ENCODE data around the gene AKIRIN1. TPM values are rescaled to one million over a fixed set of nuclear protein-coding genes. Genes with fewer than 3 reads are reported as not detected.
"Not testable (repeated sequence)": the region's sequence is repeated elsewhere in the genome, so short reads cannot be mapped to it uniquely, and the experiment has no call there.

The AKIRIN1 gene
- polyA plus RNA-seq, 1 donor, result 122 TPM

- no peak for DNase-seq
These were observed 52.4 kb downstream of the AKIRIN1 start for GRCh38 chr1:39043513-39043912.

- no peak for DNase-seq
These were observed 53.7 kb downstream of the AKIRIN1 start for GRCh38 chr1:39044762-39045161.

GRCh38 chr1:39045231-39045630 is 54.2 kb downstream of the AKIRIN1 start:
- DNase-seq, result no peak

- no peak for DNase-seq
These were observed 55.6 kb downstream of the AKIRIN1 start for GRCh38 chr1:39046613-39047210.

GRCh38 chr1:39047374-39048229 is 56.5 kb downstream of the AKIRIN1 start:
- DNase-seq, result no peak

- DNase-seq, result no peak
These were observed 57.8 kb downstream of the AKIRIN1 start for GRCh38 chr1:39048745-39049370.

- DNase-seq, result no peak
These were observed 58.9 kb downstream of the AKIRIN1 start for GRCh38 chr1:39050001-39050400.

- DNase-seq, result not testable (repeated sequence)
These were observed 60.2 kb downstream of the AKIRIN1 start for GRCh38 chr1:39051193-39051850.

GRCh38 chr1:39051956-39052355 is 60.9 kb downstream of the AKIRIN1 start:
- DNase-seq, result no peak

GRCh38 chr1:39055213-39055710 is 64.2 kb downstream of the AKIRIN1 start:
- not testable (repeated sequence) for DNase-seq

Other genes with a start within 250 kb of the AKIRIN1 start
- 38.6 TPM for gene RRAGC, start 131.5 kb upstream of the AKIRIN1 start, polyA plus RNA-seq (ENCODE audit: insufficient read length)
- 31.5 TPM for gene MYCBP, start 117.9 kb upstream of the AKIRIN1 start, polyA plus RNA-seq (ENCODE audit: insufficient read length)
- gene GJA9, start 109.7 kb upstream of the AKIRIN1 start, polyA plus RNA-seq (ENCODE audit: insufficient read length), result 0.76 TPM
- gene RHBDL2, start 49.4 kb upstream of the AKIRIN1 start, polyA plus RNA-seq (ENCODE audit: insufficient read length), result 1.4 TPM
- 249 TPM for gene NDUFS5, start 35.1 kb downstream of the AKIRIN1 start, polyA plus RNA-seq (ENCODE audit: insufficient read length)
- gene MACF1, start 213.4 kb downstream of the AKIRIN1 start, polyA plus RNA-seq (ENCODE audit: insufficient read length), result 327 TPM